Articular chondrocyte of knee joint (primary cell): ENCODE results near the gene METTL5. TPM values are rescaled to one million over a fixed set of nuclear protein-coding genes. Genes with fewer than 3 reads are reported as not detected.

Experiments
- total RNA-seq: library from RNA; depleted of rRNA; stranded (reverse); fragments of >200 nt; gene quantifications from 2 replicates; pipeline ENCODE4 v1.2.3, GENCODE V29; 2012

The METTL5 gene
- 64.0 and 69.6 TPM in 2 replicates for total RNA-seq

GRCh38 chr2:169824373-169825333 is at the start of gene METTL5:
Gene METTL5, minus strand, starts transcription at chr2:169824905. Its CDS starts 308 bp downstream, at chr2:169824597.

GRCh38 chr2:169827272-169828140 is 2.8 kb upstream of the METTL5 start, which contains the start of gene UBR3:
Gene UBR3, plus strand, starts transcription at chr2:169827454. Its CDS starts 54 bp downstream, at chr2:169827508.

GRCh38 chr2:169798718-169799592 is 25.8 kb downstream of the METTL5 start, which contains the start of gene SSB:
Gene SSB, plus strand, starts transcription at chr2:169798871. Its CDS starts 2,090 bp downstream, at chr2:169800961.

Other genes with a start within 250 kb of the METTL5 start
- gene PPIG, start 240.6 kb downstream of the METTL5 start, total RNA-seq: 41.0 and 46.3 TPM in 2 replicates
- gene CFAP210, start 130.5 kb downstream of the METTL5 start, total RNA-seq: 0.11 and 0.26 TPM in 2 replicates
- 8.9 and 11.2 TPM in 2 replicates for gene PHOSPHO2, start 130.4 kb downstream of the METTL5 start, total RNA-seq
- gene KLHL23, start 91.1 kb downstream of the METTL5 start, total RNA-seq: 2.5 and 3.8 TPM in 2 replicates
- 154 and 171 TPM in 2 replicates for gene SSB, start 26.0 kb downstream of the METTL5 start, total RNA-seq
- 81.1 and 87.3 TPM in 2 replicates for gene UBR3, start 2.5 kb upstream of the METTL5 start, total RNA-seq